ENCODE measurements around the gene AAK1. TPM values are rescaled to one million over a fixed set of nuclear protein-coding genes. Genes with fewer than 3 reads are reported as not detected.
A peak's percentile ranks its signal among the peaks of the same experiment; 100 is the strongest.

Gene AAK1
- total and polyA plus RNA-seq, 2 donors (not counting 3 experiments of a cell fraction or from before 2014, with no cell fraction given): 31.0 to 127 TPM

- intact Hi-C loops (cut with micrococcal nuclease) (no loop called here), dilution Hi-C loops (cut with MboI; ENCODE audit: extremely low pct_ligation_motif_present, low sequenced_read_pairs) (no loop called here)
- Histone ChIP-seq H3K36me3 (ENCODE audit: control insufficient read depth in 2 of 2, extremely low read depth in 1 of 2, insufficient read depth in 2 of 2, low read length in 2 of 2) (peaks cover 0 to 4% of the 10 kb centered on the region in 2 experiments), H3K9me3 (replicated peaks; ENCODE audit: control insufficient read depth, insufficient read depth, low read length) (no peaks in the 10 kb centered on the region), H2AFZ (ENCODE audit: low read depth, low read length) (no peak overlapping the region), H3K9me1 (replicated peaks; ENCODE audit: control insufficient read depth, extremely low read depth, insufficient read depth, low read length) (no peaks in the 10 kb centered on the region), H3K4me3 (replicated peaks in 1 of 3; ENCODE audit: insufficient read depth in 1 of 3, low read depth in 1 of 3, low read length in 3 of 3) (no peak overlapping the region), H3K4me2 (ENCODE audit: insufficient read depth, low read length) (peak overlapping the region; percentile 33), H3K9ac (replicated peaks; ENCODE audit: extremely low read depth, insufficient read depth, low read length) (no peak overlapping the region), H3K79me2 (ENCODE audit: control insufficient read depth, insufficient read depth, low read length) (peaks cover 95% of the 10 kb centered on the region), H3K27ac (ENCODE audit: insufficient read depth, low read depth, low read length) (no peak overlapping the region), H4K20me1 (replicated peaks; ENCODE audit: control insufficient read depth, extremely low read depth, insufficient read depth, low read length) (no peaks in the 10 kb centered on the region), H3K4me1 (ENCODE audit: control insufficient read depth, extremely low read depth, insufficient read depth, low read length) (peaks cover 29% of the 10 kb centered on the region), H3K27me3 (ENCODE audit: control insufficient read depth in 2 of 2, insufficient read depth in 2 of 2, low read length in 2 of 2) (no peaks in the 10 kb centered on the region)
- FAIRE-seq (no peak), DNase-seq (ENCODE audit: low read depth, low spot score) (peak; percentile 39)
- ChIA-PET CTCF (interaction anchor here (1.5 to 1.8 kb wide), 2 partner anchors 52 to 108 kb away, joined by 4 to 5 read pairs; no protein-coding TSS in a partner anchor), POLR2A (no interaction called here)
- BruUV-seq (replicated peaks): no TSS peak
- TF ChIP-seq JUN (IDR thresholded peaks at IDR 0.05; ENCODE audit: borderline replicate concordance, insufficient read depth, insufficient read length, low read depth) (peak; percentile 49), POLR2A (IDR thresholded peaks at IDR 0.05; ENCODE audit: low read depth, low read length) (no peak)
Observed at GRCh38 chr2:69616755-69617154, 26.8 kb downstream of the AAK1 start.

GRCh38 chr2:69615969-69616368, 27.6 kb downstream of the AAK1 start:
- dilution Hi-C loops (cut with MboI; ENCODE audit: extremely low pct_ligation_motif_present, low sequenced_read_pairs) (no loop called here), intact Hi-C loops (cut with micrococcal nuclease) (no loop called here)
- H3K4me2 ChIP-seq (ENCODE audit: insufficient read depth, low read length): no peak overlapping the region
- no peaks in the 10 kb centered on the region for H3K9me1 ChIP-seq (replicated peaks; ENCODE audit: control insufficient read depth, extremely low read depth, insufficient read depth, low read length)
- H3K36me3 ChIP-seq (ENCODE audit: control insufficient read depth in 2 of 2, extremely low read depth in 1 of 2, insufficient read depth in 2 of 2, low read length in 2 of 2): peaks cover 0 to 2% of the 10 kb centered on the region in 2 experiments
- no peak overlapping the region for H3K9ac ChIP-seq (replicated peaks; ENCODE audit: extremely low read depth, insufficient read depth, low read length)
- H3K27ac ChIP-seq (ENCODE audit: insufficient read depth, low read depth, low read length): no peak overlapping the region
- H3K9me3 ChIP-seq (replicated peaks; ENCODE audit: control insufficient read depth, insufficient read depth, low read length): no peaks in the 10 kb centered on the region
- H3K27me3 ChIP-seq (ENCODE audit: control insufficient read depth in 2 of 2, insufficient read depth in 2 of 2, low read length in 2 of 2): no peaks in the 10 kb centered on the region
- FAIRE-seq (no peak), DNase-seq (ENCODE audit: low read depth, low spot score) (no peak)
- H3K4me3 ChIP-seq (replicated peaks in 1 of 3; ENCODE audit: insufficient read depth in 1 of 3, low read depth in 1 of 3, low read length in 3 of 3): no peak overlapping the region
- CTCF ChIA-PET: interaction anchor here (1.5 kb wide), 1 partner anchor 109 kb away, joined by 4 read pairs; no protein-coding TSS in a partner anchor
- no peak overlapping the region for H2AFZ ChIP-seq (ENCODE audit: low read depth, low read length)
- H4K20me1 ChIP-seq (replicated peaks; ENCODE audit: control insufficient read depth, extremely low read depth, insufficient read depth, low read length): peaks cover under 1% of the 10 kb centered on the region
- peaks cover 29% of the 10 kb centered on the region for H3K4me1 ChIP-seq (ENCODE audit: control insufficient read depth, extremely low read depth, insufficient read depth, low read length)
- BruUV-seq (replicated peaks): no TSS peak
- POLR2A ChIA-PET: no interaction called here
- TF ChIP-seq FOS (IDR thresholded peaks at IDR 0.05; ENCODE audit: borderline replicate concordance, insufficient read depth, low read length) (no peak), MYC (IDR thresholded peaks at IDR 0.05; ENCODE audit: low read depth, low read length) (no peak), POLR2A (IDR thresholded peaks at IDR 0.05; ENCODE audit: low read depth, low read length) (no peak), EZH2 (IDR thresholded peaks at IDR 0.05; ENCODE audit: borderline replicate concordance, low read depth, low read length, severe bottlenecking) (no peak), JUN (IDR thresholded peaks at IDR 0.05; ENCODE audit: borderline replicate concordance, insufficient read depth, insufficient read length, low read depth) (no peak)
- H3K79me2 ChIP-seq (ENCODE audit: control insufficient read depth, insufficient read depth, low read length): peaks cover 95% of the 10 kb centered on the region

Measured in endothelial cell of umbilical vein (primary cell).